Subcutaneous adipose tissue (tissue), 4 donors: ENCODE data around the gene LRRC3C. TPM values are rescaled to one million over a fixed set of nuclear protein-coding genes. Genes with fewer than 3 reads are reported as not detected.

Experiments used
- total RNA-seq, 4 donors: library from RNA; depleted of rRNA; stranded (reverse); fragments of >200 nt; gene quantifications; one replicate each; pipeline ENCODE4 v1.1.0, GENCODE V29; 2016
- TF ChIP-seq, protein P1 (sequence below): fragments of 450-650 bp; IDR thresholded peaks from one replicate; pipeline ENCODE4 v1.5.1; 2016; ENCODE audit warnings: low read depth, mild to moderate bottlenecking, control low read depth, antibody characterized with exemption, moderate library complexity

The LRRC3C gene
- total RNA-seq, 4 donors from 2014 or later, result not detected

DNA sequence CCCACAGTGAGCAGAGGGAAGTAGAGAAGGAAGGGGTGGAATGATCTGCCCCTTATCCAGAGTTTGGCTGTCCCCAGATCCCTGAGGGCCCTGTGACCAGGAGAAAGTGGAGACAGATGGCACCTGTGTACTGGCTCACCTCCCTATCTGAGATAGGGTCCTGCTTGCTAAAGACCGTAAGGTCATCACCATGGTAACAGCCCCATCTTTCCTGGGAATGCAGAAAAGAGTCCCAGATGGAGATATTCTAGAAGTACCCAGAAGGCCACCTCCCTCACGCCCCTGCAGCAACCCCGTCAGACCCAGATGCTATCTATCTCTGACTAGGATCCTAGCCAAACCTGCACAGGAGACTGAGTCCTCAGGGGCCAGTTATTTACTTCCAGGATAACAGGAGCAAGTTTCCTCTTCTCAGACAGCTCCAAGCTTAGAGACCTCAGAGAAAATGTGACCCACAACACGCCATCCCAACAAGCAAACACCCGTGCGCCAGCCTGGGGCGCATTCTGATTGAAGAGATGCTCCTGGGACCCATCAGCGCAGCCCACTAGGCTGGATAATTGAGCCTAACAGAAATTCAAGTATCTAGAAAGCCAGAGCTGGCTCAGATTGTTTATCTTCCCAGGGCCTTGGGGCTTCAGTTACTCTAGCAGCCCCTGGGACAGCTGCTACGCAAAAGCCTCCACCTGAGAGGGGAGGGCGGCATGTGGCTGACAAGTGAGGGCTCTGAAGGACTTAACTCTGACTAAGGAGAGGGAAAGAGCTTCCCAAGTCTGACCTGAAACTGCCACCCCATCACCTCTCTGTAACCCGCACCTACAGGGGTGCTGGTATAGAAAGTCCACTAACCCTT lies 2.0 kb upstream of the LRRC3C start:
- TF ChIP-seq, protein P1, sequence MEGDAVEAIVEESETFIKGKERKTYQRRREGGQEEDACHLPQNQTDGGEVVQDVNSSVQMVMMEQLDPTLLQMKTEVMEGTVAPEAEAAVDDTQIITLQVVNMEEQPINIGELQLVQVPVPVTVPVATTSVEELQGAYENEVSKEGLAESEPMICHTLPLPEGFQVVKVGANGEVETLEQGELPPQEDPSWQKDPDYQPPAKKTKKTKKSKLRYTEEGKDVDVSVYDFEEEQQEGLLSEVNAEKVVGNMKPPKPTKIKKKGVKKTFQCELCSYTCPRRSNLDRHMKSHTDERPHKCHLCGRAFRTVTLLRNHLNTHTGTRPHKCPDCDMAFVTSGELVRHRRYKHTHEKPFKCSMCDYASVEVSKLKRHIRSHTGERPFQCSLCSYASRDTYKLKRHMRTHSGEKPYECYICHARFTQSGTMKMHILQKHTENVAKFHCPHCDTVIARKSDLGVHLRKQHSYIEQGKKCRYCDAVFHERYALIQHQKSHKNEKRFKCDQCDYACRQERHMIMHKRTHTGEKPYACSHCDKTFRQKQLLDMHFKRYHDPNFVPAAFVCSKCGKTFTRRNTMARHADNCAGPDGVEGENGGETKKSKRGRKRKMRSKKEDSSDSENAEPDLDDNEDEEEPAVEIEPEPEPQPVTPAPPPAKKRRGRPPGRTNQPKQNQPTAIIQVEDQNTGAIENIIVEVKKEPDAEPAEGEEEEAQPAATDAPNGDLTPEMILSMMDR, result no peak

DNA sequence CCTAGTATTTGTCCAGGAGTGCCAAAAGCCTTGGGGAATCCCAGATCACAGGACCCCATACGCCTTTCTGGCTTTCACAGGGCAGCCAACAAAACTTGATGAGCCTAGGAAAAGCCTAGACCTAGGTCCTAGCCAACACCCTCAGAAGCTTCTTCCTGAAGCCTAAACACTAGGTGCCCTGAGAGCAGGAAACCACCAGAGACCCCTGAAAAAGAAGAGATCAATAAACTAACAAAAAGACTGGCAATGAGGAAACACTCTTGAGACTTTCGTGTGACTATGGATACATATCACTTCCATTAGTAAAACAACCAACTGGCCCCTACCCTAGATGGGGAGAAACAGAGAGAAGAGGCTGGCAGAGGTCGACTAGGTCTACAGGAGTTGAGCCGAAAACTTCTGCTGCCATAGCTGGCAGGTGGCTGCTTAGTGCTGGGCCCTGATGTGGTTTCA lies 1.4 kb upstream of the LRRC3C start:
- TF ChIP-seq, protein P1, result no peak

DNA sequence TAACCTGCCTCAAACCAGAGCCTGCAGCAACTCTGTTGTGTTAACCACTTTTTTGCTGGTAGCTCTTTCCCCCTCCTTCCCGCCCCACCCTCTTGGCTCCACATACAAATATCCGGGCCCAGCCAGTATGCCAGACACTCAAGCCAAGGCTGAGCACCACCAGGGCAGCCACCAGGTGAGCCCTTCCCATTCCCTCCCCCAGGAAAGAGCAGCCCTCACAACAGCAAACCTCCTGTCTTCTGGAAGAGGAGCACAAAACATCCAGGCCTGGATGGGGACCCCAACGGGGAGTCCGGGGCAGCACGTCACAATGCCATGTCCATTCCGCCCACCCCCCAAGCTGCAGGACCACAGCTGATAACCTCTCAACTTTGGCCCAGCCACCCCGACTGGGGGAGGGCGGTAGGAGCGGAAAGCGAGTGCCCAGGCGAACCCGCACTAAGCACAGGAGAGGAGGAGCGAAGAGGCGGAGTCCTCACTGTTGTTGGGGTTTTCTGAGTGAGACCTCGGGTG lies 888 bp upstream of the LRRC3C start:
- TF ChIP-seq, protein P1, result no peak

DNA sequence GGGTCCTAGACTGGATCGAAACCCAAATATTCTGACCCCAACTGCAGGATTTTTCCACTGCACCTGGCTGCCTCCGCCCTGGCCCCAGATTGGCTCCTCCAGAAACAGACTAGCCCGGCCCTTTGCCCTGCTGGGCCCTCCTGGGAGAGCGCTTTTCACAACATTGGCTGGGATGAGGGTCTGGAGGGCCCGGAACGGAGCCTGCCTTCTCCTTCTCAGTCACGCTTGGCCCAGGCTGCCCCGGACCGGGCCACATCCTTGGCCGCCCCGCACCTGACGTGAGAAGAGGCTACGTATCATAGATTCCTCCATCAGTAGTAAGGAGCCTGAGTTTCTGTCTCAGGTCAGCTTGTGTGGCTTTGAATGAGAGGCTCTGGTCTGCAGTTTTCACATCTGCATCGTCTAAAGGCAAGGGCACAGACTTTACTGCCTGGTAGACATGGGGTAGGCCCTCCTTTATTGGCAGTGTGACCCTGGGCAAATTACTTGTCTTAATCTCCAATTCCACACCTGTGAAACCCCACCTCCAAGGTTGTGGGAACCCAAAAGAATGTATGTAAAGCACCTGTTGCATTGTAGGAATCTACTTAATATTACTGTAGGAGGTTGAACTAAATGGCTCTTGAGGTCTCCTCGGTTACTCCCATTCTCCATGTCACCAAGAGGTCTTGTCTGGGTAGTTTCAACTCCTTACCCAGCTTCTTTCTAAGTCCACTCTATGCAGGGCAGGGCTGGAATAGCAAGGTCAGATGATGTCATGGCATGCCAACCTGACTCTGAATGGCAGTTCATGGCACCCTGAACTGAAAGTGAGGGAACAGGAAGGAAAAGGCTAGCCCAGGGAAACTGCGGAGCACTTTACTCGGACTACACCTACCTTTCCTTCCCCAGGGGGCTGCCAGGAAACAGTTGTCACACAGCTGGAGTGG lies 661 bp downstream of the LRRC3C start:
- TF ChIP-seq, protein P1, result no peak

DNA sequence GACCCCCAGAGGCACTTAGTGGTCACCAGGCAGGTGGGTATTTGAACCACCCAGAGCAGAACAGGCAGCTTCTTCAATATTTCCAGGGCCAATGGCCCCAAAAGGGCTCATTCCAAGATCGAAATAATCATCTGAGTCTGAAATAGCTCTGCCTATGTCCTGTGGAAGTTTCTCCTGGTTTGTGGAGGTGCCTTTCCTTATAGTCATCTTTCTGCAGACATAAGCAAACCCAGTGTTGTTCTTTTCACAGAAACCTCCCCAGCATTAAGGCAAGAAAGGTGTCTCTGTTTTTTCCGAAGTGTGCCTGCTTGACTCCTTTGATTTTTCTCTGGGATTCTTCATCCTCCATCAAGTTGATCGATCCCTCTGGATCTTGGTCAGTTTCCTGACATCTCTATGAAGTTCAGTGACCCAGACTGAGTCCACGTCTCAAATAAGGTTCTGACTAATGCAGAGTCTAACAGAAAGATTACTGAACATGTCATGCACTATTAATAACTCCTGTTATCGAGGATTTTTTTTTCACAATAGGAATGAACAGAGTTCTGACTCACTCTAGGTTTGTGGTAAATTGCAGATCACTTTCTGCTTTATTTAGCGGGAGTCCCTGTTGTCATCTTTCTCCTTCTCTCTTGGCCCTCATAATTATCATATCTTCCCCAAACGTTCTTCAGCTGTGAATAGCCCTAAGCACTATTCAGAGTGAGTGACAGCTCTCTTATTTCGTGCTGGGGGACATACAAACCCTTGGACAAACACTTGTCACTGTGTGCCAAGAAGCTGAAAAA lies 1.5 kb downstream of the LRRC3C start:
- TF ChIP-seq, protein P1, result no peak

DNA sequence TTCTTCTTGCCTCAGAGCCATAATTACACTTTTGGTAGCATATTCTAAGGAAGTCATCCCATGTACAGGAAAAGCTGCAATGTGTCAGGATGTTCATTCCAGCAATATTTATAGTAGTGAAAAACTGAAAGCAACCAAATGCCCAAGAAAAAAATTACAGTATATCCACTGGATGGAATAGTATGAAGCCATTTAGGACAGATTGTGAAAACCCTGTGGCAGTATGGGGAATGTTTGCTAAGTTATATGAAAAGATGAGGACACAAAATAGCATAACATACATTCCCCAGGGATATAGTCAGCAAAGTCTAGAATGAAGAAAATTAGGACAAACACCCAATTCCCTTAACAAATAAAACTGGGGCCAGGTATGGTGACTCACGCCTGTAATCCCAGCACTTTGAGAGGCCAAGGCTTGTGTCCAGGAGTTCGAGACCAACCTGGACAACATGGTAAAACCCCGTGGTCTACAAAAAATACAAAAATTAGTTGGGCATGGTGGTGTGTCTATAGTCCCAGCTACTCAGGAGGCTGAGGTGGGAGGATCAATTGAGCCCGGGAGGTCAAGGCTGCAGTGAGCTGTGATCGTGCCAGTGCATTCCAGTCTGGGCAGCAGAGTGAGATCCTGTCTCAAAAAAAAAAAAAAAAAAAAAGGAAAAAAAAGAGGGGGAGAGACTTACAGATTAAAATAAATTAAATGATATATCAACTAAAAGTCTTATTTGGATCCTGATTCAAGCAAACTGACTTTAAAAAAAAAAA lies 2.3 kb downstream of the LRRC3C start:
- TF ChIP-seq, protein P1, result no peak
